ENCODE measurements around the gene POTEC.
"Not testable (repeated sequence)": the region's sequence is repeated elsewhere in the genome, so short reads cannot be mapped to it uniquely, and the experiment has no call there.

The POTEC gene

GRCh38 chr18:14543446-14543964, at the start of gene POTEC:
TSS of gene POTEC (minus strand) at chr18:14543600. CDS start at chr18:14543146, 454 bp downstream.
- DNase-seq (ENCODE audit: low read depth in 1 of 2, low spot score in 1 of 2) = not testable (repeated sequence)

DNA sequence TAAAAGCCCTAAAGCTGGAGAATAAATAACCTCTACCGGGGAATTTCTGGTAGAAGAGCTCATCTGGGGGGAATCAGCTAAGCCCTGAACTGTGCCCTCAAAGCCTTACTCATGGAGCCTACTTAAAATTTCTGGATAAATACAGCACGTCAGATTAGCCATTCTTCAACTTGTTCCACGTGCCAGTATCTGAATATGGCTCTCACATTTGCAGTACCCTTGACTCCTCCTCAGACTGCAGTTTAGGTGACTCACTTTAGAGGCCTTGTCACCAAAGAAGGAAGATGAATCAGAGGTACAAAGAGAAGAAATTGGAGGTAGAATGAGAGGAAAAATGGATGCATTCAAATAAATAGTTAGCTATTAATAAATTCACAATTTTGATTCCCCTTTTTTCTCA, 34.6 kb upstream of the POTEC start:
- no peak for DNase-seq (ENCODE audit: low read depth in 1 of 2, low spot score in 1 of 2)

- DNase-seq (ENCODE audit: low read depth in 1 of 2, low spot score in 1 of 2) = not testable (repeated sequence)
Observed at GRCh38 chr18:14559502-14559901, 16.1 kb upstream of the POTEC start.

DNA sequence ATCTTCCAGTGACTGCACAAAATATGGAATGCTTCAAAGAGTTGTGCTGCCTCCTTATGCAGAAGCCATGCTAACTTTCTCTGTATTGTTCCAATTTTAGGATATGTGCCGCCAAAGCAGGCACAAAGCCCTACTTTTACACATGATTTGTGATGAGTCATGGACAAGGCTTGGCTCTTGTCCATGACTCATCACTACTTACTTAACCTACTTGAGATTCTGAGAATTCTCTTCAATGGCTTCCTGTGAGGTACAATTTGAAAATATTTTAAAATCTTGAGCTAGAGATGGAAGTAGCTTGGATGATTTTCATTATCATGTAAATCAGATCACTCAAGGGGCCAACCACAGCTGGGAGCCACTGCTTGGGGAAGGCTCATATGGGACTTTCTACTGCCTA, 11.7 kb downstream of the POTEC start:
- DNase-seq (ENCODE audit: low read depth in 1 of 2, low spot score in 1 of 2) = not testable (repeated sequence)

DNA sequence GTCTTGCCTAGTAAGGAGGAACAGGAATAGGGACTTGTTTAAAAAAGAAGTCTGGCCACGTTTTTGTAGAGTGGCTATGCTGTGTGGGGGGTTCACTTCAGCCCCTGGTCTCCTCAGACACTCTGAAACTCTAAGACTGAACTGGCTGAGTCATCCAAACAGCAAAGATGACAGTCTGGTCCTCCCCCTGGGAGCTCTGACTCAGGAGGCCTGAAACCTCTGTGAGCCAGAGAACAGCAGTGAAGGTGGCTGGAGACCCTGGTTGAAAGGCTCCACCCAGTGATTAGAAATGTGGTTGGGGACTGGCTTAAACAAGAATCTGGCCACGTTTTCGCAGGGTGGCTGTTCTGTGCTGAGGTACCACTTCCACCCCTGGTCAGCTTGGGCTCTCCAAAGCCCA, 32.7 kb downstream of the POTEC start:
- DNase-seq (ENCODE audit: low read depth in 1 of 2, low spot score in 1 of 2) = not testable (repeated sequence)

- not testable (repeated sequence) for DNase-seq (ENCODE audit: low read depth in 1 of 2, low spot score in 1 of 2)
Observed at GRCh38 chr18:14503691-14504090, 39.7 kb downstream of the POTEC start.

DNA sequence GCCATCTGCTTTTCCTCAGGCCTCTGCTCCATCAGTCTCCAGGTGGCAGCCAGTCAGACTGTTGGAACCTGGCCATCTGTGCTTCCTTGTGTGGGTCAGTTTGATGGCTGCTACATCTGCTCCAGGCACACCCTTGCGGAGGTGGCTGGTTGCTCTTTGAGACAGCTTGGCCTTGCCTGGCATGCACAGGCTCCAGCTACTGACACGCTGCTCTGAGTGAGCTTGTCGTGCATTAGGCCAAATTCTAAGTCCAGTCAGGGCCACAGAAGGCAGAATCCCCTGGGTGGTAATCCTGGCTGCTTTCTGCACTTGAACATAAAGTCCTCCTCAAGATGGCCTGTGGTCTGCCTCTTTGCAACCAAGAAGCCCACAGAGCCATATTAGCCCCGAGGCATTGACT, 41.5 kb downstream of the POTEC start:
- DNase-seq (ENCODE audit: low read depth in 1 of 2, low spot score in 1 of 2) = not testable (repeated sequence)

DNA sequence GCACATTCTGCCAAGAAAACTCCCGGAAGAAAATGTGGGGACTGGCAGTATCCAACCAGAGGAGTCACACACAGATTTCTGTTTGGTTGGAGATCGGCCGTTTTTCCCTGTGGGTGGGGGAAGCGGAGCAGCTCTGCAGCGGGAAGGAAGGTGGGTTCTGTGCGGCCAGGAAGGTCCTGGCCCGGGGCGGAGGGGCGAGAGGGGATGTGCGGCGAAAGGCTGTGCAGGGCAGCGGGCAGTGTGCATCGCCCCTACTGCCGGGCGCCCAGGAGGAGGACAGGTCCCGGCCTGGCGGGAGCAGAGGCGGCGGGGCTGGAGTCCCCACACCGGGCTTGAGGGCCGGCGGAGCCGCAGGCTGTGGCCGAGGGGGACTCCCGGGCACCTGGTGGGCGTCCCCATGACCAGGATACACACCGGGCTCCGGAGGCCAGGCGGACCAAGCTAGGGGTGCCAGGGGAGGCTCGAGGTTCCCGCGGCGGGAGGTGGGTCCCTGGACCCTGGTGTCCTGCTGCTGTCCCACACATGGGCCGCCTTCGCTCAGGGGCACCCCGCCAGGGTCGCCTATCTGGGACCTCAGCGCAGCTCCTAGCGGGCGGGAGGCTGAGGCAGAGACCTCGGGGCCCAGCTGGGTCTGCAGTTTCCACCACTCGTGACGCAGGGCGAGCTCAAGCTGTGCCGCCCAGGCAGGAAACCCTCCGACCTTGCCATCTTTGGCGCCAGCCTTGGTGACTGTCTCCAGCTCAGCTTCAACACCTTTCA, 54.0 kb downstream of the POTEC start:
- DNase-seq (ENCODE audit: low read depth in 1 of 2, low spot score in 1 of 2) = not testable (repeated sequence)

DNA sequence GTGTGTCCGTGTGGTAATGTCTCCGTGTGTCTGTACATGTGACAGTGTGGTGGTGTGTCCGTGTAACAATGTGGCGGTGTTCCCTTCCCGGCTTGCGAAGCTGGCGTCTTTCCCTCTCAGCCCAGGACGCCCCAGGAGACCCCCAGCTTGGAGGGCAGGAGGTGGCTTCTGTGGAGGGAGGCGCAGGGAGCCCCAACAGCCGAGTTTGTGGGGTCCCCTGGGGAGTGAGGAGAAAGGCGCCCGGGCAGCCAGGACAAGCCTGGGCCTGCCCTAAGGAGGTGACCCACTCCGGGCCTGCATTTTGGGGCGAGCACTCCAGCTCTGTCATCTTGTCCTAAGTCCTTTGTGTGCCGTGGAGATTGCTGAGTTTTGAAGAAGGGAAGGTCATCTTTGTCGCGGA, 54.6 kb downstream of the POTEC start:
- DNase-seq (ENCODE audit: low read depth in 1 of 2, low spot score in 1 of 2) = not testable (repeated sequence)

DNA sequence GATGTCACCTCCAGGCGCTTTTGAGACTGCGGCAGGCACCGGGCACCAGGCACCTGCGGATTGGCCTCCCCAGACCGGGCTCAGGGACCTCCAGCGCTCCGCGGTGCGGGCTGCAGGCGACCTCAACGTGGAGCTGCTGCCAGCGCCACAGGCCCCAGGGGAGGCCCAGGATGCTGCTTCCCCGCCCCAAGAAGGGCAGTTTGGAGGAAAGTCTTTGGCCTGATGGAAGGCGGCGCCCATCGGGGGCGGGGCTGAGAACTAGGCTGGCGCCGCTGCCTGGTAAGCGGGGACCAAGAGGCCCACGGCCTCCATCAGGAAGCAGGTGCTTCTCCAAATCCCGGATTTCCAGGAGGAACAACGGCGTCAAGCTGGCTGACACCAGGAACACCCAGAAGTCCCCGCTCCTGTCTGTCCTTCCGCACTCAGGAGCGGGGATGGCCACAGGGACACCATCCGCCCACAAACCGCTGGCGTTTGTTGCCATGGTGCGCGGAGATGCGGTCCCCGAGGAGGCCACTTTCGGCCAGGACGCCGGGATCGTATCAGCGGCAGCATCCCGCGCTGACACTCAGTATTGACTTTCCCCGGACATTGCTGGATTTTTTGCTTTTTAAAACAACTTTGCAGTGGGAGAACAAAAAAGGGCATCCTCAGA, 56.3 kb downstream of the POTEC start:
- DNase-seq (ENCODE audit: low read depth in 1 of 2, low spot score in 1 of 2) = not testable (repeated sequence)

GRCh38 chr18:14479076-14479475, 64.3 kb downstream of the POTEC start:
- DNase-seq (ENCODE audit: low read depth in 1 of 2, low spot score in 1 of 2) = not testable (repeated sequence)

DNA sequence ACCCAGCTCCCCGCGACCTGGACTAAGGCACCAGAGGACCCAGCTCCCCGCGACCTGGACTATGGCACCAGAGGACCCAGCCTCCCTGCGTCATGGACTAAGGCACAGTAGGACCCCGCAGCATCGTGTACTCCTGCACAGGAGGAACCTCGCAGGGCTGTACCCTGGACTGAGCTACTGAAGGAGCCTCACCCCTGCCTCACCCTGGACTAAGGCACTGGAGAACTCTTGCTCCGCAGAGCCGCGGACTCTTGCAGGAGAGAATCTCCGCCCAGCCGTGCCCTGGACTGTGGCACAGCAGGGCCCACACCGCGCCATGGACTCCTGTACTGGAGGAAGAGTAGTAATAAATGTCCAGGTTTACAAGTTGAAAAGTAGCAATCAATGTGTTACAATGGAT, 67.9 kb downstream of the POTEC start:
- not testable (repeated sequence) for DNase-seq (ENCODE audit: low read depth in 1 of 2, low spot score in 1 of 2)

GRCh38 chr18:14474752-14475151, 68.6 kb downstream of the POTEC start:
- DNase-seq (ENCODE audit: low read depth in 1 of 2, low spot score in 1 of 2) = not testable (repeated sequence)

GRCh38 chr18:14474007-14474720, 69.2 kb downstream of the POTEC start:
- not testable (repeated sequence) for DNase-seq (ENCODE audit: low read depth in 1 of 2, low spot score in 1 of 2)

GRCh38 chr18:14473250-14474006, 70.0 kb downstream of the POTEC start:
- DNase-seq (ENCODE audit: low read depth in 1 of 2, low spot score in 1 of 2) = not testable (repeated sequence)

DNA sequence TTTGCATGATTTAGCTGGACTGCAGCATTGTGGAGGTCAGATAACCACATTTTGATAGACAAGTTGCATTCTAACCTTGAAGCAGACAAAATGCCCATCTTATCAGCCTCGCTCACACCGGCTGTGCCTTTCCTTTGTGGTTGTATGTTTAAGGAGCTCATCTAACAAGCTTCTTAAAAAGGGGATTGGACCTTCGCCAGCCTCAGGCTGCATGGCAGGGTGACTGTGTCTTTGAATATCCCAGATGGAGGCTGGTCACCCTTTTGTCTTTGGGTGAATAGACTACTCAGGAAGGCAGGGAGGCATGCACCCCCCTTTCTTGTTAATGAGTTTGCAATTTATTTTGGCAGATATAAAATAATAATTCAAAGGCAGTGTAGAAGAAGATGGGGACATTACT, 72.1 kb downstream of the POTEC start:
- DNase-seq (ENCODE audit: low read depth in 1 of 2, low spot score in 1 of 2) = not testable (repeated sequence)

DNA sequence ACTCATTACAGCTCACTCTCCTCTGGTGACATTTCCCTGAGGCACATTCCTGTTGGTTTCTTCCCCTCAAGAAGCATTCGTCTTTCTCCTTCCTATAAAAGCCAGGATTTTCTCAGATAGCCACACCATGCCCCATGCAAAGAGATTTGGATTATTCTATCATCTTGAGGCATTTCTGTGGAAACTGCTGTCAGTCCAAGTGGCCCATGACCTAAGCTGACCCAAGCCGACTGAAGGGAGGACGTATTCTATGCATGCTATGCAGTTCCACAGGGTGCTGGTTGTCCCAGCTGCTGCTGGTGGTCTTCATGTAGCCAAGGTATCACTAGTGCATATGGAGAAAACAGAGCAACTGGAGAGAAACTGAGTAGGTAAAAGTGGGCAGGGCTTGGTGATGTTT, 73.0 kb downstream of the POTEC start:
- not testable (repeated sequence) for DNase-seq (ENCODE audit: low read depth in 1 of 2, low spot score in 1 of 2)

DNA sequence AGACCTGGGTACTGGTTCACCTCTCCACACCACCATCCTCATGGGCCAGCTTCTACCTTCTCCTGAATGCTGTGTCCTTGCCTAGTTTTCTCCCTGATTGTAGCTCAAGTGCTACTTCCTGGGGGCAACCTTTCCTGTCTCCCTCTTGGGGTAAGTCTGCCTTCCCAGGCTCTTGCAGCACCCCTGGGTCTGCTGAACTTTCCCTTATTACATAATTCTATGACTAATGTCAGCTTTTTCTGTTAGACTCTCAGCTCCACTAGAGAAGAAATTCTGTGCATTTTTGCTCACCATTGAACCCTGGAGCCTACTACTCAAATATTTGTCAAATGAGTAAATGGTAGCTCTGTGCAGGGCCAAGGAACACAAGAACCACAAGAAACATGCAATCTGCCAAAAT, 73.4 kb downstream of the POTEC start:
- DNase-seq (ENCODE audit: low read depth in 1 of 2, low spot score in 1 of 2) = not testable (repeated sequence)

GRCh38 chr18:14465989-14466388, 77.4 kb downstream of the POTEC start:
- not testable (repeated sequence) for DNase-seq (ENCODE audit: low read depth in 1 of 2, low spot score in 1 of 2)

All from stimulated activated CD4-positive, alpha-beta T cell treated with anti-CD3 and anti-CD28 coated beads, Interleukin-15, amount 100 ng/mL, for 1 hour (primary cell).